Liver (tissue), 3 donors: ENCODE measurements around the gene TMEM63B.

Experiments used
- ATF3 ChIP-seq: IDR thresholded peaks from 2 replicates; pipeline ENCODE4 v1.6.1; 2016; ENCODE audit warnings: antibody characterized with exemption
- CTCF ChIP-seq: fragments of 150-350 bp; IDR thresholded peaks from 2 replicates; pipeline ENCODE4 v1.5.1; 2017; ENCODE audit warnings: improper control_type of control experiment, low read depth, low read length; ENCODE audit not compliant: missing input control
- EGR1 ChIP-seq, 2 donors: IDR thresholded peaks; 2 replicates each; pipeline ENCODE4 v1.6.1; 2016 to 2018; ENCODE audit warnings: antibody characterized with exemption in 2 of 2, low read depth in 2 of 2
- FOXA2 ChIP-seq: IDR thresholded peaks from 2 replicates; pipeline ENCODE4 v1.6.1; 2016; ENCODE audit warnings: antibody characterized with exemption
- JUND ChIP-seq, 2 donors: IDR thresholded peaks; 2 replicates each; pipeline ENCODE4 v1.6.1; 2016; ENCODE audit warnings: antibody characterized with exemption in 2 of 2
- MAX ChIP-seq: IDR thresholded peaks from 2 replicates; pipeline ENCODE4 v1.6.1; 2016; ENCODE audit warnings: antibody characterized with exemption
- RAD21 ChIP-seq, 2 donors: IDR thresholded peaks; 2 replicates each; pipeline ENCODE4 v1.6.1; 2016; ENCODE audit warnings: antibody characterized with exemption in 2 of 2, mild to moderate bottlenecking in 2 of 2
- REST ChIP-seq: IDR thresholded peaks from 2 replicates; pipeline ENCODE4 v1.6.1; 2016; ENCODE audit warnings: antibody characterized with exemption, mild to moderate bottlenecking
- SP1 ChIP-seq: IDR thresholded peaks from 2 replicates; pipeline ENCODE4 v1.6.1; 2018; ENCODE audit warnings: antibody characterized with exemption, mild to moderate bottlenecking
- YY1 ChIP-seq: IDR thresholded peaks from 2 replicates; pipeline ENCODE4 v1.6.1; 2016; ENCODE audit warnings: antibody characterized with exemption, mild to moderate bottlenecking
- ZBTB33 ChIP-seq: IDR thresholded peaks from 2 replicates; pipeline ENCODE4 v1.6.1; 2016; ENCODE audit warnings: antibody characterized with exemption
- donor health status: healthy.
- donor health status: healthy.

DNA sequence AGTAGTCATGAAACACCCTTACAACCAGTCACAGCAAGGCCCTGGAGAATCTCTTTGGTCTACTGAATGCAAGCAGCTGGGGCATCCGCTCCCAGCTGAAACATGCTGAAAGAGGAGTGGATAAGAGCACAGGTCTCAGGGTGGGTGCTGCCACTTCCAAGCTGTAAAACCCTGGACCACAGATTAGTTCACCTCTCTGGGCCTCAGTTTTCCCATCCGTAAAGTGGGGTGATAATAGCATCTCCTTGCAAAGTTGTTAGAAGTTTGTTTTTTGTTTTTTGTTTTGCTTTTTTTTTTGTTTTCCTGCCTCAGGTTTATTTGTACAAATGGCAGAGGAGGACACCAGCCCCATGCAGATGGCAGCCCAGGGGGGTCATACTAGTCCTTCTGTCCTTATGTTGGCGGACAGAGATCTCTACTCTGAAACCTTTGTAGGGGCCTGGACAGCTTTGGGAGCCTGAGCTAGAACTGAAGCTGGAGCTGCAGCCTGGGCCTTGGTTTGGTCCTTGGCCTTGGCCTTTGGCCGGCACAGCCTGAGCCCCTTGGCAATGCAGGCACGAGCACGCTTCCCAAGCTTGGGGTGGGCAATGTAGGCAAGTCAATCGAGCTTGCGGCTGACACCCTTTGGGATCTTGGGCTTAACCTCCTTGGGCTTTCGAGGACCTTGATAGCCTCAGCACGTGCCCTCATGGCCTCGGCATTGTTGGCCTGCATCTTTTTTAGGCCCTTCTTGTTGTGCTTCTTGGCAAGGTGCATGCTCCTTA, 38.3 kb upstream of the TMEM63B start:
- TF ChIP-seq JUND (IDR thresholded peaks at IDR 0.05) (no peak), CTCF (no peak), REST (no peak), YY1 (no peak), RAD21 (IDR thresholded peaks at IDR 0.05) (no peak), SP1 (no peak), ATF3 (no peak), ZBTB33 (no peak), MAX (no peak), FOXA2 (no peak), EGR1 (IDR thresholded peaks at IDR 0.05; ENCODE audit: low read depth in 2 of 2) (no peak)
